PFSK-1 (cell line): ENCODE data around the gene HIKESHI.

Experiments
- FOXP2 ChIP-seq: optimal IDR thresholded peaks from 2 replicates; pipeline ENCODE3; 2011; ENCODE audit warnings: borderline replicate concordance, control low read depth, inconsistent platforms; ENCODE audit not compliant: insufficient read depth; ENCODE audit errors: extremely low read length, extremely low read depth
- POLR2AphosphoS5 ChIP-seq: IDR thresholded peaks from 2 replicates; pipeline ENCODE4 v1.6.1; 2012; ENCODE audit warnings: low read depth, mild to moderate bottlenecking, control low read depth, low read length, moderate library complexity
- REST ChIP-seq, 2 experiments: IDR thresholded peaks; 2 replicates each; pipeline versions ENCODE4 v1.6.1 to v1.8.0; 2011 to 2012; ENCODE audit warnings: low read depth in 2 of 2, low read length in 2 of 2, control low read depth in 1 of 2, inconsistent platforms in 1 of 2, mild to moderate bottlenecking in 1 of 2, moderate library complexity in 1 of 2; ENCODE audit not compliant: insufficient read depth in 1 of 2
- SIN3A ChIP-seq: IDR thresholded peaks from 2 replicates; pipeline ENCODE4 v1.6.1; 2012; ENCODE audit warnings: mild to moderate bottlenecking, low read length, moderate library complexity, borderline replicate concordance; ENCODE audit not compliant: insufficient read depth
- TAF1 ChIP-seq: IDR thresholded peaks from 2 replicates; pipeline ENCODE4 v1.6.1; 2012; ENCODE audit warnings: low read length, control low read depth, borderline replicate concordance; ENCODE audit not compliant: insufficient read depth

HIKESHI gene

GRCh38 chr11:86358720-86359119 lies 56.7 kb downstream of the HIKESHI start:
- TF ChIP-seq POLR2AphosphoS5 (no peak), SIN3A (no peak), REST (IDR thresholded peaks at IDR 0.05; ENCODE audit: insufficient read depth in 1 of 2, low read depth in 2 of 2, low read length in 2 of 2) (no peak), FOXP2 (no peak), TAF1 (no peak)

GRCh38 chr11:86360775-86361395 lies 58.8 kb downstream of the HIKESHI start:
- TF ChIP-seq TAF1 (no peak), SIN3A (no peak), FOXP2 (no peak), REST (IDR thresholded peaks at IDR 0.05; ENCODE audit: insufficient read depth in 1 of 2, low read depth in 2 of 2, low read length in 2 of 2) (no peak)

- TF ChIP-seq REST (IDR thresholded peaks at IDR 0.05; ENCODE audit: insufficient read depth in 1 of 2, low read depth in 2 of 2, low read length in 2 of 2), result no peak
- no peak for TF ChIP-seq POLR2AphosphoS5
- no peak for TF ChIP-seq TAF1
- no peak for TF ChIP-seq FOXP2
- TF ChIP-seq SIN3A, result no peak
Observed at GRCh38 chr11:86363424-86363823, 61.4 kb downstream of the HIKESHI start.

- TF ChIP-seq SIN3A (no peak), FOXP2 (no peak), REST (IDR thresholded peaks at IDR 0.05; ENCODE audit: insufficient read depth in 1 of 2, low read depth in 2 of 2, low read length in 2 of 2) (no peak), TAF1 (no peak)
Observed at GRCh38 chr11:86365546-86365945, 63.5 kb downstream of the HIKESHI start.

- no peak for TF ChIP-seq REST (IDR thresholded peaks at IDR 0.05; ENCODE audit: insufficient read depth in 1 of 2, low read depth in 2 of 2, low read length in 2 of 2)
- no peak for TF ChIP-seq SIN3A
- TF ChIP-seq FOXP2, result no peak
- TF ChIP-seq POLR2AphosphoS5, result no peak
- no peak for TF ChIP-seq TAF1
Observed at GRCh38 chr11:86369668-86370067, 67.6 kb downstream of the HIKESHI start.
